SK-MEL-5 (cell line): ENCODE results near the gene MTG2. TPM values are rescaled to one million over a fixed set of nuclear protein-coding genes. Genes with fewer than 3 reads are reported as not detected.
"Not testable (repeated sequence)": the region's sequence is repeated elsewhere in the genome, so short reads cannot be mapped to it uniquely, and the experiment has no call there.

Experiments
- DNase-seq: peaks from one replicate; pipeline ENCODE4 v3.0.0-alpha.2; 2016; ENCODE audit warnings: low read depth, low spot score
- in situ Hi-C: cut with HindIII; loops from 2 replicates; pipeline ENCODE4 v1.10.0; 2016; ENCODE audit warnings: low sequenced_read_pairs, high pct_unique_total_duplicates, low pct_unique_long_range_greater_than_20kb
- total RNA-seq: library from RNA; depleted of rRNA; stranded (reverse); fragments of >200 nt; shearing (Covaris generic); gene quantifications from 2 replicates; pipeline ENCODE4 v1.2.3, GENCODE V29; 2014

Gene MTG2
- total RNA-seq, 1 experiment from 2014 or later, result 29.6 TPM

DNA sequence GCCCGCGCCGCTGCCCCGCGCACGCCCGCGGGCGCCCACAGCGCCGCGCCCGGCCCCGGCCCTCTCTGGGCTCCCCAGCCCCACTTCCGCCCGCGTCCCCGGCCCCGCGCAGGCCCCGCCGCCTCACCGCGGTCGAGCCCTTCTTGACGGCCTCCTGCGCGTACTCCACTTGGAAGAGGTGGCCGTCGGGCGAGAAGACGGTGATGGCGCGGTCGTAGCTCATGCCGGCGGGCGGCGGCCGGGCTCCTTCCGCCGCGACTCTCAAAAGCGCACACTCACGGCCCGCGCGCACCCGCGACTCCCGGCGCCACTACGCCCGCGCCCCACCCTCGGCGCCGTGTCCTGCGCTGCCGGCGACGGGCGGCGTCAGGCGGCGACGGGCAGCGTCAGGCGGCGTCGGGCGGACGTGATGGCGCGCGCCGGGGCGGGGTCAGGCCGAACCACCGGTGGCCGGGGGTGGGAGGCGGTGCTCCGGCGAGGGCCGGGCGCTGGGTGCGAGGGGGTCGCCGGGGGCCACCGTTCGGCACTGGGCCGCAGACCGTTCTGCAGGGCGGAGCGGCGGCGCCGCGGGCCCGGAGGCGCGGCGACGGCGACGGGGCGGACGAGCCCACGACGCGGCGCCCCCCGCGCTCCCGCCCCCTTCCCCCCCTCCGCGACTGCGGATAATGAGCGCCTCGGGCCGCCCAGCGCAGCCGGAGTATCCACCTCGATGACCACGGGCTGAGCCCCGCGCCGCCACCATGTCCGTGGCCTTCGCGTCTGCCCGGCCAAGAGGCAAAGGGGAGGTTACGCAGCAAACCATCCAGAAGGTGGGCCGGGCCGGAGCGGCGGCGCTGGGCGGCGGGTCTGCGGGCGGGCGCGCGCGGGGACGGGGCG is 39.5 kb upstream of the MTG2 start, which contains the start of the genes PSMA7 and SS18L1:
TSS of gene PSMA7 (minus strand) at position 314 of the 876 bp plus-strand sequence. CDS start at position 223, 91 bp downstream.
TSS of gene SS18L1 (plus strand) at position 689 of the 876 bp plus-strand sequence. CDS start at position 741, 52 bp downstream.
- peak; percentile 89 for DNase-seq
- in situ Hi-C loops, result no loop called here

- in situ Hi-C loops, result no loop called here
- peak; percentile 69 for DNase-seq
Measured at GRCh38 chr20:62143957-62144825, 38.6 kb upstream of the MTG2 start.

DNA sequence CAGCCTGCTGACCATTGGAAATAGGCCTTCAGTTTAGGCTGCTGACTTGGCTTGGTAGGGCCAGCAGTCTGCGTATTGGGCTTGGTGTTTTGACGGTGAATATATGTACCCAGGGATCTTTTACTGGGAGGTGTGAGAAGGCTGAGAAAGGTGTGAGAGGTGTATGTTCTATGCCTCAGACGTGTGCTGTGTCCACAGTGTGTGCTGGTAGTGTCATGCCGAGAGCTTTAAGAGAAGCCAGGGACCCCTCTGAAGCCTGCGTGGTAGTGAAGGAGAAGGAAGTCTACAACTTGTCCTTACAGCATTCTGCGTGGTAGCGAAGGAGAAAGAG is 37.2 kb upstream of the MTG2 start:
- no peak for DNase-seq

DNA sequence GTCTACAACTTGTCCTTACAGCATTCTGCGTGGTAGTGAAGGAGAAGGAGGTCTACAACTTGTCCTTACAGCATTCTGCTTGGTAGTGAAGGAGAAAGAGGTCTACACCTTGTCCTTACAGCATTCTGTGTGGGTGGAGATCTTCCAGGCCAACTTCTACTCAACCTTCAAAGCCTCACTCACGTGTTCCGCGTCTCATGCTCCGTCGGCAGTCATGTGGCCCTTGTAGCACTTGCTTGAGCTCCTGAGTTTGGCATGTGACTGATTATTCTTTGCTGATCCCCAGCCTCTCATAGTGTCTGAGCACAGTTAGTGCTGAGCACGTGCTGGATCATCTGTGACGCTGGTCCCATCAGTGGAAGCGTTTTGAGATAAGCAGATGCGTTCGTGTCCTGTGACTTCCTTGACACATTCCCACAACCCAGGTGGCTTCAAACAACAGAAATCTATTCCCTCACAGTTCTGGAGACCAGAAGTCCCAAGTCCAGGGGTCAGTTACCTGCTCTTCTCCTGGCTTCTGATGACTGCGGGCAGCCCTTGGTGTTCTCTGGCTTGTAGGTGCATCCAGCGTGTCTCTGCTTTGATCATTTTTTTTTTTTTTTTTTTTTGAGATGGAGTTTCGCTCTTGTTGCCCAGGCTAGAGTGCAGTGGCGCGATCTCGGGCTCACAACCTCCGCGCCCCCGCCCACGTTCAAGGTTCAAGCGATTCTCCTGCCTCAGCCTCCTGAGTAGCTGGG is 36.6 kb upstream of the MTG2 start:
- in situ Hi-C loops, result no loop called here
- peak; percentile 76 for DNase-seq

More for the DNA sequence above, 37.2 kb upstream of the MTG2 start:
- in situ Hi-C loops, result no loop called here

DNA sequence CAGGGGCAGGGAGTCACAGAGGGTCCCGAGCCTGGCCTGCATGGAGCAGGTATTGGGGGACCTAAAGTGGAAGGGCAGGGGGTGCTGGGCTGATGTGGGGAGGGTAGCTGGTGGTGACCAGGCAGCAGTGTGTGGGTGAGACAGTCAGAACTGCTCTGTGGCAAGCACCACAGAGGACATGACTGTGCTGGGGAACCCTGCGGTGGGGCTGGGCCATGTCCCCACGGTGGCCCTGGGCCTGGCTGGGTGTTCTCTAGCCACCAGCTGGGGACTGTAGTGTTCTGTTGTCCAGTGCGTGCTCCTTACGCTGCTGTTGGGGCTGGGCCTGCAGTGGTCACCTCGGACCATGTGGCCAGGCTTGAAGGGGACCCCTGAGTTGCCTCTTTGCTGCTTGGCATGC is 35.7 kb upstream of the MTG2 start:
- in situ Hi-C loops, result no loop called here
- no peak for DNase-seq

DNA sequence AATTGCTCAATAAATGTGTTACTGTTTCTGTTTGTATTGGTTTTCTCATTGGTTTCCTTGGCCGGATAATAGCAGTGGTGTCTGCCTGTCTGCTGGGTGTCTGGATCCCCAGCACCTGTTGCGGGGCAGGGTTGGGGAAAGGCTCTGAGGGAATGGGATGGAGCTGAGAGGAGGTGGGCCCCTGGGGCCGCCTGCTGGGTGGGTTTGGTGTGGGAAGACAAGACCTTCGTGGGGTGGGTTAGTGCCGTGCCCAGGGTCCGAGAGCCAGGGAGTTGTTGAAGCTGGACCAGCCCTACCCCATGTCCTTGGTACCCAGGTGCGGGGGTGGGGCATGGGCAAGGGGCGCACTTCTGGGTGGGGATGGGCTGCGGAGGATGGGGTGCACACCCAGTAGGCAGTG is 35.3 kb upstream of the MTG2 start:
- in situ Hi-C loops, result no loop called here
- DNase-seq, result no peak

- DNase-seq, in situ Hi-C loops: not testable (repeated sequence)
Measured at GRCh38 chr20:62148383-62148782, 34.4 kb upstream of the MTG2 start.

GRCh38 chr20:62148908-62149314 is 33.9 kb upstream of the MTG2 start:
- in situ Hi-C loops, result no loop called here
- no peak for DNase-seq

DNA sequence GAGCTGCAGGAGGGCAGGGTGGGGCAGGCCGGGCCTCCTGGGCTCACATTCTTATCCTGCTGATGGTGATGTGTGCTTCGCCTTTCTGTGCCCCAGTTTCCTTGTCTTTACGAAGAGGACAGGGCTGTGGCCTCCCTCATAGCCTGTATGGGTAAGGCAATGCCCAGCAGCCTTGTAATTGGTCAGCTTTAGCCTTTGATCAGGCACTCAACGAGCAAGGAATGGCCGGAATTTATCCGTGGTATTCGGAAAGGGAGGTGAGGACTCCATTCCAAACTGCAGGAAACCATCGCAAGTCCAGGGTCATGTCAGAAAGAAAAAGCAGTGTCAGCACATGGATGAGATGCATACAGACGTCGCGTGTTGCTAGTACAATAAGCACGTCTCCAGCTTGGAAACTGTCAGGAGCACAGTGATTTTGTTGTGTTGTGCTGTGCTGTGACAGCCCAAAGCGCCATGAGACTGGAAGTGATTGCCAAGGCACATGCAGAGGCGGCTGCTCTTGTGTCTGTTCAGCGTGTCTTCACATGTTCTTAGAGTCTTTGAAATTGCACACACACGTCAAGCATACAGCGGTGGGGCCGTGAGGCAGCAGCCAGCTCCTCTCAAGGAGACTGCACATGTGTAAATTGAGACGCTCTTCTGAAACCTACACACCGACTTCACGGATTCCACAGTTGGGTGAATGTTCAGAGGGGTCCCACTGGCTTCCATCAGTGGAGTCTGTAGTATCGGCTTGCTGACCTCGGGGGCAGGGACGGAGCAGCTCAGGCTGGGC is 33.1 kb upstream of the MTG2 start:
- DNase-seq, result no peak
- in situ Hi-C loops, result no loop called here

DNA sequence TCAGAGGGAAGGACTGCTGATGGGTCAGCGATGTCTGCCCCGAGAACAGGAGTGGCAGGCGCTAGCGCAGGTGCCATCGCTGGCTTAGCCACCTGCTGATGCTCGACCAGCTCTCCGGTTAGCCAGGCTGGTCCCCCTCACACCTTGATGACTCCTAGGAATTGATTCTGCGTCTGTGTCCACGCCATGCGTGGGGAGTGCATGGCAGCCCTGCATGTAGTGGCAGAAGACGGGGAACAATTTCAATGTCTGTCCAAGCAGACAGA is 32.6 kb upstream of the MTG2 start:
- no peak for DNase-seq
- in situ Hi-C loops, result no loop called here

DNA sequence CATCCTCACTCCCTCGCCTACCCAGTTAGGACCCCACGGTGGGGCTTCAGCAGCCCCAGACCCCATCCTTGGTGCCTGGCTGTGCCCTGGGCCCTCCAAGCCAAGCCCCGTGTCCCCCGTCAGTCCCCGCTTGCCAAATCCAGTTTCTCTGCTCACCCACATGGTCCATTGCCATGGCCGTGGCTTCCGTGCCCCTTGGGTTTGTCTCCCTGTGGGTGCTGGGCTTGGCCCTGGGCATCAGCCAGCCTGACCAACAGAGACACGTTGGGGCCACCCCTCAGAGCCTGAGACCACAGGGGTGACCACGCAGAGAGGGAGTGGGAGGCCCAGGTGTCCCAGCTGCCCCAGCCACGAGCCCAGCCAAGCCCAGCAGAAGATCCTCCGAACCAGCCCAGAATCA is 31.6 kb upstream of the MTG2 start:
- in situ Hi-C loops, result no loop called here
- no peak for DNase-seq

DNA sequence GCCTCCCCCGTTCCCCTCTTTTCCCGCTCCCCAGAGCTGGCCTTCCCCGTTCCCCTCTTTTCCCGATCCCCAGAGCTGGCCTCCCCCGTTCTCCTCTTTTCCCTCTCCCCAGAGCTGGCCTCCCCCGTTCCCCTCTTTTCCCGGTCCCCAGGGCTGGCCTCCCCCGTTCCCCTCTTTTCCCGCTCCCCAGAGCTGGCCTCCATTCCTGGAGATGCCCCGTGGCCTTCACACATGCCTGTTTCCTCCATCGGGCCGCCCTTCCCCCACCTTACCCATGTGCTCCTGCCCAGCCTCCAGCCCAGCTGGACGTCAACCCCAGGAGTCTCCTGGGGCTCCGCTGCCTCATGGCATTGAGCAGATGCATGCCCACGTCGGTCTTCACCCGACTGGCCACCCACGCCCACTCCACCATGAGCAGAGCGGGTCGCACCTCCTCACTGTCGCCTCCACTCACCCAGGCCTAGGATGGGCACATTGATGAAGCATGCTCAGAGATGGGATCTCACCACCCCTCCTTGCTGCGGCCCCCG is 30.9 kb upstream of the MTG2 start:
- DNase-seq, result no peak
- in situ Hi-C loops, result no loop called here

DNA sequence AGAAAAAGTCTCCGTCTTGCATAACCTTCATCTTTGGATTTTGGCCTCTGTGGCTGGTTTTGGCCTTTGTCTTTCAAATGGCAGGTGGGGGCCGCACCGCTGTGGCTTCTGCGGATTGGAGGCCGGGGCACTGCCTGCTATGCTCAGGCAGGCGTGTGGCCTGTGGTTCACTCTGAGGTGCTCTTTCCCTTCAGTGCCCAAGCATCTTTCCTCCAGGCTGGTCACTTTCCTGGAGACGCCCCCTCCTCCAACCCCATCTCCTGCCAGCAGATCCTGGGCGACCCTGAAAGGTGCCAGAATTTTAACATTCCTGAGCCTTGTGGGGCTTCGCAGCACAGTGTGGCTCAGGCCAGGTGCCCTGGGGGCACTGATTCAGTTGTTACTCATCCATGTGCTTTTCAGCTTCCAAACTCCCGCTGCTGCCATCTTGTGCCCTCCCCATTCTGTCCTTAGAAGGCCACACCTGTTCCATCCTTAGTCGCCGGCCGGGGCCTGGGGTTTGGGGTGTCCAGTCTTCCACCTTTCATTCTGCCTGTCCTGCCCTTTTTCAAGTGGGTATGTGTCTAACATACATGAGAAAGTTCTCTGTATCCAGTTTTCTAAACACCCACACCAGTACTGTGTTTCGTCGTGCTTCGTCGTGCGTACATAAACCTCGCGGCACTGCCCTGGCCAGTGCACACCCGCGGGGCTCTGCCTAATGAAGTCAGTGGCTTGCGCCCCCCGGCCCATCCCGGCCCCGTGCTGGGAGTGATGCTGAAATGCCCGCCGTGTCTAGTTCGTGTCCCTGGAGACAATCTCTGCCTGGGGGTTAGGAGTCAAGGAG is 27.2 kb upstream of the MTG2 start:
- no peak for DNase-seq
- in situ Hi-C loops, result no loop called here

DNA sequence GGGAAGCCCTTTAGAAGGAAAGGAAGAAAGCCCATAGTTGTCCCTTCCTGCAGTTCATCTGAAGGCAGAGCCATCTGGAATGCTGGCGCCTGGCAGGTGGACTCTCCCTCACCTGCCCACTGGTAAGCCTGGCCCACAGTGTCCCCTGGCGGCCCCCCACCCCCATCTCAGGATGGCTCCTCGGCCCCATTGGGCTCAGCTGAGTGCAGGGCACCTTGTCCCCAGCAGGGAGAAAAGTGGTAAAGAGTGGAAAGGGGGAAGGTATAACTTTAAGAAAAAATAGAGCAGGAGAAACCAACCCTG is 26.6 kb upstream of the MTG2 start:
- DNase-seq, result no peak
- in situ Hi-C loops, result no loop called here

DNA sequence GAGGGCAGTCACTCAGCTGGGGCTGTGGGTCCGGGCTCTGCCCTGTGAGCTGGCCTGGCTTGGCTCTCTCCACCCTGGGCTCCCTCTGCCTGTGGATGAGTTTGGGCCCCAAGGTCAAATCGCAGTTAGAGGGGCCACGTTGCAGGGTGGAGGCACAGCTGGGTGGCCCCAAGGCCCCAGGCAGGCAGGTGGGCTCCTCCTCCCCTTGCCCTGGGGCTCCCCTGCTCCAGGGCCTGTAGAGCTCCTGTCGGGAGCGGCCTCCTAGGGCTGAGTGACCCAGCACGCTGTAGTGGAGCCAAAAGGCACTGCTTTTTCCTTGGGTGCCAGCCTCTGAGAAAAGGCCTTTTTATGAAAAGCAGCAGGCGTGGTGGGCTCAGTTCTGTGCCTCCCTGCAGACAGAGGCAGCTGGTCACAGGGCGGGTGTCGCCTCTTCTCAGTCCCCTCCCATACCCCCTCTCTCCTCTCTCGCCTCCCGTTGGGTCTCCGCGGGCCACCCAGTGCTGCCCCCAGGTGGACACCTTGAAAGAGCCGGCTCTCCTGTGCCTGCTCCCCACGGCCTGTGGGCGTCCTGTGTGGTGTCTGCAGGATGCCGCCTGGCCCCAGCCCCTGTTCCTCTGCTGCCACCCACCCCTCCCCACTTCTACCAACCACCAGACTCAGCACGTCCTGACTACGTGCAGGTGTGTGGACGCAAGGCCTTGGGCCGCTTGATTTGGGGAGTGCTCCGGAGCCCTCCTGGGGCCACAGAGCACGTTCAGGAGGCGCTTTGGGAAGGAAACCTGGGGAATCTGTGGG is 26.0 kb upstream of the MTG2 start:
- DNase-seq, result peak; percentile 77
- in situ Hi-C loops, result no loop called here
